ENCODE data around the gene TRPM5.

DNA sequence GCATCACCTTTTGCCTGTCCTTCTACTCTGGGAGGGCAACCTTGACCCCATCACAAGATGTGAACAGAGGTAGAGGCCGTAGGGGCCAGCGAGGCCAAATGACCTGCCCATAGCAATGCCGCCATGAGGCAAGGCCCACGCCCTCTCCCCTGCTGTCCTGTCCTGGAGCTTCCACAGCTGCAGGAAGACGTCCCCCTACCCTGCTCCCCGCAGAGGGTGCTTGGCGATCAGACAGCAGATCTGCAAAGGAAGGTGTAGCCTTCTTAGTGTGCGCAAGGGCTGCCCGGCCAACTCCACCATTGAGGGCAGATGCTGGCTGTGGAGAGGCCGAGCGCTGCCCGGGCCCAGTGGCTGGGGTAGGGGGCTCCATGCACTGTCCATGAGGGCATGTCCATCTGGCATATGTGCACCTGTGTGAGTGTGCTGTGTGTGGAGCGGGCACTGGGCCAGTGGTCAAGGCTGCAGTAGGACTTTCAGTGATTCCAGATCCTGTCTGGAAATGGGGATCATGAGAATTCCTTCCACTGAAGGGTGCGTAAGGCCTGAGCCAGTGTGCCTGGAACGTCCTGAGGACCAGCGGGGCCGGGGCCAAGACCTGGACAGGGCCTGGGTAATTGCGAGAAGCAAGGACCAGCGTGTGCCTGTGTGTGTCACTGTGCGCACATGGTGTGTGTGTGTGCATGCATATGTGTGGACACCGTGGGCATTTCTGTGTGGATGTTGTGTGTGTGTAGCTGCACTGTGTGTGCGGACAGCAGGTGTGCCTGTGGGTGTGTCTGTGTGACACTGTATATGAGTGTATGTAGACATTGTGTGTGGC lies 11.0 kb downstream of the TRPM5 start:
- TF ChIP-seq EZH2 (IDR thresholded peaks at IDR 0.05; ENCODE audit: borderline replicate concordance, insufficient read depth, low read depth, low read length, poor library complexity, severe bottlenecking), result no peak
- TF ChIP-seq, protein P1, sequence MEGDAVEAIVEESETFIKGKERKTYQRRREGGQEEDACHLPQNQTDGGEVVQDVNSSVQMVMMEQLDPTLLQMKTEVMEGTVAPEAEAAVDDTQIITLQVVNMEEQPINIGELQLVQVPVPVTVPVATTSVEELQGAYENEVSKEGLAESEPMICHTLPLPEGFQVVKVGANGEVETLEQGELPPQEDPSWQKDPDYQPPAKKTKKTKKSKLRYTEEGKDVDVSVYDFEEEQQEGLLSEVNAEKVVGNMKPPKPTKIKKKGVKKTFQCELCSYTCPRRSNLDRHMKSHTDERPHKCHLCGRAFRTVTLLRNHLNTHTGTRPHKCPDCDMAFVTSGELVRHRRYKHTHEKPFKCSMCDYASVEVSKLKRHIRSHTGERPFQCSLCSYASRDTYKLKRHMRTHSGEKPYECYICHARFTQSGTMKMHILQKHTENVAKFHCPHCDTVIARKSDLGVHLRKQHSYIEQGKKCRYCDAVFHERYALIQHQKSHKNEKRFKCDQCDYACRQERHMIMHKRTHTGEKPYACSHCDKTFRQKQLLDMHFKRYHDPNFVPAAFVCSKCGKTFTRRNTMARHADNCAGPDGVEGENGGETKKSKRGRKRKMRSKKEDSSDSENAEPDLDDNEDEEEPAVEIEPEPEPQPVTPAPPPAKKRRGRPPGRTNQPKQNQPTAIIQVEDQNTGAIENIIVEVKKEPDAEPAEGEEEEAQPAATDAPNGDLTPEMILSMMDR (IDR thresholded peaks at IDR 0.05), result no peak
